ENCODE measurements around the gene CCDC50. TPM values are rescaled to one million over a fixed set of nuclear protein-coding genes. Genes with fewer than 3 reads are reported as not detected.

Gene CCDC50
- total RNA-seq, 1 experiment from 2014 or later, result 21.0 TPM

- Histone ChIP-seq H3K4me2 (ENCODE audit: insufficient read depth, insufficient read length, low read length) (no peak overlapping the region), H3K14ac (ENCODE audit: insufficient read depth, low read length) (no peak overlapping the region), H3K79me1 (ENCODE audit: insufficient read depth, low read depth, low read length, poor library complexity, severe bottlenecking) (no peaks in the 10 kb centered on the region), H2BK15ac (ENCODE audit: low read depth, low read length) (no peak overlapping the region), H2BK120ac (ENCODE audit: low read depth, low read length, poor library complexity, severe bottlenecking) (no peak overlapping the region), H2BK5ac (ENCODE audit: insufficient read length, low read length) (no peak overlapping the region), H3K27me3 (ENCODE audit: insufficient read depth, low read length) (no peaks in the 10 kb centered on the region), H3K27ac (ENCODE audit: insufficient read length, low read depth, low read length) (no peak overlapping the region), H3K18ac (ENCODE audit: insufficient read length, low read depth, low read length) (no peak overlapping the region), H4K20me1 (ENCODE audit: control insufficient read depth, insufficient read depth, insufficient read length) (no peaks in the 10 kb centered on the region), H3K56ac (ENCODE audit: insufficient read length, low read depth, low read length) (no peak overlapping the region), H3K4ac (ENCODE audit: low read depth, low read length) (no peak overlapping the region), H2AFZ (ENCODE audit: low read length) (no peak overlapping the region), H3K23me2 (ENCODE audit: insufficient read length, low read depth, low read length, poor library complexity, severe bottlenecking) (no peaks in the 10 kb centered on the region), H4K91ac (ENCODE audit: insufficient read length, low read depth, low read length) (no peak overlapping the region), H4K8ac (replicated peaks; ENCODE audit: insufficient read length, low read depth, low read length) (no peak overlapping the region), H3K23ac (ENCODE audit: insufficient read length, low read depth, low read length) (no peak overlapping the region), H3T11ph (ENCODE audit: low read length) (no peak overlapping the region), H3K9me3 (ENCODE audit: control insufficient read depth, low read depth, low read length) (no peaks in the 10 kb centered on the region), H2AK5ac (ENCODE audit: insufficient read length, low read length) (no peak overlapping the region), H2BK12ac (ENCODE audit: insufficient read length, low read depth, low read length) (no peak overlapping the region), H3K4me1 (ENCODE audit: insufficient read depth, low read length) (no peaks in the 10 kb centered on the region), H3K79me2 (ENCODE audit: insufficient read depth, low read length) (no peaks in the 10 kb centered on the region), H4K5ac (ENCODE audit: insufficient read length, low read depth, low read length) (no peak overlapping the region), H2BK20ac (ENCODE audit: low read depth, low read length, poor library complexity, severe bottlenecking) (no peak overlapping the region), H3K9ac (ENCODE audit: extremely low read depth, insufficient read length, low read length) (no peak overlapping the region)
- Mint-ChIP-seq H3K27me3 (ENCODE audit: low read depth) (no peaks in the 10 kb centered on the region), H3K9me3 (no peaks in the 10 kb centered on the region), H3K27ac (no peak overlapping the region), H3K4me1 (no peaks in the 10 kb centered on the region; a peak in 1 of 4 replicates), H3K36me3 (ENCODE audit: insufficient read depth in 1 of 3, low read depth in 3 of 3) (no peaks in the 10 kb centered on the region), H3K4me3 (no peak overlapping the region)
- no CpG with 5 or more reads among the region's 1 CpG for WGBS (ENCODE audit: extremely low coverage, insufficient read length, low lambda C conversion rate)
- TF ChIP-seq, protein P1, sequence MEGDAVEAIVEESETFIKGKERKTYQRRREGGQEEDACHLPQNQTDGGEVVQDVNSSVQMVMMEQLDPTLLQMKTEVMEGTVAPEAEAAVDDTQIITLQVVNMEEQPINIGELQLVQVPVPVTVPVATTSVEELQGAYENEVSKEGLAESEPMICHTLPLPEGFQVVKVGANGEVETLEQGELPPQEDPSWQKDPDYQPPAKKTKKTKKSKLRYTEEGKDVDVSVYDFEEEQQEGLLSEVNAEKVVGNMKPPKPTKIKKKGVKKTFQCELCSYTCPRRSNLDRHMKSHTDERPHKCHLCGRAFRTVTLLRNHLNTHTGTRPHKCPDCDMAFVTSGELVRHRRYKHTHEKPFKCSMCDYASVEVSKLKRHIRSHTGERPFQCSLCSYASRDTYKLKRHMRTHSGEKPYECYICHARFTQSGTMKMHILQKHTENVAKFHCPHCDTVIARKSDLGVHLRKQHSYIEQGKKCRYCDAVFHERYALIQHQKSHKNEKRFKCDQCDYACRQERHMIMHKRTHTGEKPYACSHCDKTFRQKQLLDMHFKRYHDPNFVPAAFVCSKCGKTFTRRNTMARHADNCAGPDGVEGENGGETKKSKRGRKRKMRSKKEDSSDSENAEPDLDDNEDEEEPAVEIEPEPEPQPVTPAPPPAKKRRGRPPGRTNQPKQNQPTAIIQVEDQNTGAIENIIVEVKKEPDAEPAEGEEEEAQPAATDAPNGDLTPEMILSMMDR (conservative IDR thresholded peaks at IDR 0.05), result no peak
- DNase-seq, result no peak
These were observed 104.8 kb downstream of the CCDC50 start for GRCh38 chr3:191434024-191434423.

Measured in H9 (cell line).